Neural cell (in vitro differentiated cells): ENCODE data around the gene SNRK. TPM values are rescaled to one million over a fixed set of nuclear protein-coding genes. Genes with fewer than 3 reads are reported as not detected.

Source experiments
- H2AFZ ChIP-seq: fragments of 200-600, 300-800 bp; sonication (generic), shearing (Covaris generic); 2 replicates; pipeline ENCODE4 v1.6.0; 2014; ENCODE audit warnings: low read depth, mild to moderate bottlenecking, antibody characterized with exemption, low read length, moderate library complexity
- H3F3A ChIP-seq: fragments of 200-600 bp; shearing (Covaris generic); 2 replicates; pipeline ENCODE4 v1.6.1; 2016; ENCODE audit warnings: mild to moderate bottlenecking, moderate library complexity, mixed read lengths, antibody characterized with exemption, low read length; ENCODE audit not compliant: insufficient read depth, poor library complexity, severe bottlenecking
- H3K27ac ChIP-seq: fragments of 200-600, 300-800 bp; sonication (generic), shearing (Covaris generic); 2 replicates; pipeline ENCODE4 v1.5.1; 2014; ENCODE audit warnings: mild to moderate bottlenecking, low read length, moderate library complexity
- H3K27me3 ChIP-seq: fragments of 300-800, 200-600 bp; sonication (generic), shearing (Covaris generic); 2 replicates; pipeline ENCODE4 v1.6.0; 2014; ENCODE audit warnings: mild to moderate bottlenecking, low read depth, low read length, moderate library complexity; ENCODE audit not compliant: insufficient read depth
- H3K36me3 ChIP-seq: fragments of 300-800, 200-600 bp; sonication (generic), shearing (Covaris generic); 2 replicates; pipeline ENCODE4 v1.5.1; 2014; ENCODE audit warnings: mild to moderate bottlenecking, antibody characterized with exemption, low read length, moderate library complexity; ENCODE audit not compliant: insufficient read depth
- H3K4me2 ChIP-seq: fragments of 300-800, 200-600 bp; sonication (generic), shearing (Covaris generic); 2 replicates; pipeline ENCODE4 v1.6.0; 2014; ENCODE audit warnings: mild to moderate bottlenecking, low read length
- H3K4me3 ChIP-seq: fragments of 300-800, 200-600 bp; sonication (generic), shearing (Covaris generic); 2 replicates; pipeline ENCODE4 v1.5.1; 2014; ENCODE audit warnings: mild to moderate bottlenecking, low read length, moderate library complexity
- H3K79me2 ChIP-seq: fragments of 200-600 bp; shearing (Covaris generic); replicated peaks from 2 replicates; pipeline ENCODE4 v1.6.0; 2014; ENCODE audit warnings: mild to moderate bottlenecking, low read length, moderate library complexity; ENCODE audit not compliant: insufficient read depth
- H3K9ac ChIP-seq: fragments of 300-800, 200-600 bp; sonication (generic), shearing (Covaris generic); 2 replicates; pipeline ENCODE4 v1.6.1; 2016; ENCODE audit warnings: mild to moderate bottlenecking, low read length, mixed read lengths
- H3K9me2 ChIP-seq: fragments of 200-600 bp; shearing (Covaris generic); 2 replicates; pipeline ENCODE4 v1.6.1; 2016; ENCODE audit warnings: mild to moderate bottlenecking, low read length, mixed read lengths; ENCODE audit not compliant: insufficient read depth
- H3K9me3 ChIP-seq: fragments of 200-600, 300-800 bp; sonication (generic), shearing (Covaris generic); 2 replicates; pipeline ENCODE4 v1.6.1; 2016; ENCODE audit warnings: mild to moderate bottlenecking, mixed run types, low read length, moderate library complexity, mixed read lengths
- H4K20me1 ChIP-seq: fragments of 200-600 bp; shearing (Covaris generic); 2 replicates; pipeline ENCODE4 v1.6.1; 2016; ENCODE audit warnings: mild to moderate bottlenecking, mixed run types; ENCODE audit not compliant: insufficient read depth
- CTCF ChIP-seq: fragments of 450-650 bp; IDR thresholded peaks from 2 replicates; pipeline ENCODE4 v1.5.1; 2014; ENCODE audit warnings: antibody characterized with exemption, mild to moderate bottlenecking, moderate library complexity; ENCODE audit not compliant: poor library complexity, severe bottlenecking
- EP300 ChIP-seq: fragments of 450-650 bp; conservative IDR thresholded peaks from 2 replicates; pipeline ENCODE4 v1.6.1; 2014; ENCODE audit warnings: antibody characterized with exemption, mild to moderate bottlenecking, moderate library complexity; ENCODE audit not compliant: poor library complexity, severe bottlenecking
- EZH2 ChIP-seq: fragments of 200-600, 300-800 bp; shearing (Covaris generic), sonication (generic); IDR thresholded peaks from 2 replicates; pipeline ENCODE4 v1.6.1; 2014; ENCODE audit warnings: antibody characterized with exemption, low read length, borderline replicate concordance, mild to moderate bottlenecking; ENCODE audit not compliant: insufficient read depth, poor library complexity, severe bottlenecking
- MXI1 ChIP-seq: fragments of 450-650 bp; conservative IDR thresholded peaks from 2 replicates; pipeline ENCODE4 v1.6.1; 2014; ENCODE audit warnings: antibody characterized with exemption, mild to moderate bottlenecking; ENCODE audit not compliant: poor library complexity, severe bottlenecking
- POLR2AphosphoS5 ChIP-seq: IDR thresholded peaks from 2 replicates; pipeline ENCODE4 v1.6.1; 2012
- RAD21 ChIP-seq: fragments of 450-650 bp; conservative IDR thresholded peaks from 2 replicates; pipeline ENCODE4 v1.6.1; 2014; ENCODE audit warnings: antibody characterized with exemption, mild to moderate bottlenecking, moderate library complexity
- REST ChIP-seq: IDR thresholded peaks from 2 replicates; pipeline ENCODE4 v1.6.1; 2012; ENCODE audit warnings: borderline replicate concordance
- SMC3 ChIP-seq: fragments of 450-650 bp; conservative IDR thresholded peaks from 2 replicates; pipeline ENCODE4 v1.6.1; 2014; ENCODE audit warnings: antibody characterized with exemption, mild to moderate bottlenecking, moderate library complexity; ENCODE audit not compliant: poor library complexity
- TAF1 ChIP-seq: IDR thresholded peaks from 2 replicates; pipeline ENCODE4 v1.6.1; 2012; ENCODE audit warnings: low read depth
- polyA plus RNA-seq: library from polyadenylated mRNA; depleted of rRNA; stranded (reverse); fragments of >200 nt; gene quantifications from 2 replicates; pipeline ENCODE4 v1.2.3, GENCODE V29; 2014

Gene SNRK
- polyA plus RNA-seq, 1 donor from 2014 or later, result 27.3 TPM

- TF ChIP-seq SMC3 (no peak), POLR2AphosphoS5 (no peak), EP300 (no peak), CTCF (no peak), MXI1 (no peak), RAD21 (no peak), REST (no peak), EZH2 (no peak), TAF1 (no peak)
- H3K9ac ChIP-seq, result no peak overlapping the region
- H3K4me3 ChIP-seq, result no peak overlapping the region
- H3K79me2 ChIP-seq, result no peaks in the 10 kb centered on the region
- H3F3A ChIP-seq, result no peaks in the 10 kb centered on the region
- H2AFZ ChIP-seq, result no peak overlapping the region
- no peaks in the 10 kb centered on the region for H3K9me3 ChIP-seq
- no peaks in the 10 kb centered on the region for H4K20me1 ChIP-seq
- no peaks in the 10 kb centered on the region for H3K27me3 ChIP-seq
- H3K4me2 ChIP-seq, result no peak overlapping the region
- H3K36me3 ChIP-seq, result peaks cover 20% of the 10 kb centered on the region
- no peaks in the 10 kb centered on the region for H3K9me2 ChIP-seq
- H3K27ac ChIP-seq, result no peak overlapping the region
Observed at GRCh38 chr3:43347774-43348173, 61.4 kb downstream of the SNRK start.

- Histone ChIP-seq H3K36me3 (peaks cover 20% of the 10 kb centered on the region), H3K27ac (no peak overlapping the region), H3K9me3 (no peaks in the 10 kb centered on the region), H3K9me2 (no peaks in the 10 kb centered on the region), H3F3A (no peaks in the 10 kb centered on the region), H3K9ac (no peak overlapping the region), H3K4me2 (no peak overlapping the region), H3K27me3 (no peaks in the 10 kb centered on the region), H2AFZ (no peak overlapping the region), H4K20me1 (no peaks in the 10 kb centered on the region), H3K79me2 (no peaks in the 10 kb centered on the region), H3K4me3 (no peak overlapping the region)
- TF ChIP-seq RAD21, result no peak
- TF ChIP-seq POLR2AphosphoS5, result no peak
- TF ChIP-seq MXI1, result no peak
- no peak for TF ChIP-seq EZH2
- TF ChIP-seq REST, result no peak
- TF ChIP-seq EP300, result no peak
- no peak for TF ChIP-seq SMC3
- TF ChIP-seq TAF1, result no peak
- TF ChIP-seq CTCF, result no peak
Observed at GRCh38 chr3:43348350-43348749, 62.0 kb downstream of the SNRK start.
